ENCODE data around the gene TARS1.
A peak's percentile ranks its signal among the peaks of the same experiment; 100 is the strongest.
"Not testable (repeated sequence)": the region's sequence is repeated elsewhere in the genome, so short reads cannot be mapped to it uniquely, and the experiment has no call there.

The TARS1 gene

DNA sequence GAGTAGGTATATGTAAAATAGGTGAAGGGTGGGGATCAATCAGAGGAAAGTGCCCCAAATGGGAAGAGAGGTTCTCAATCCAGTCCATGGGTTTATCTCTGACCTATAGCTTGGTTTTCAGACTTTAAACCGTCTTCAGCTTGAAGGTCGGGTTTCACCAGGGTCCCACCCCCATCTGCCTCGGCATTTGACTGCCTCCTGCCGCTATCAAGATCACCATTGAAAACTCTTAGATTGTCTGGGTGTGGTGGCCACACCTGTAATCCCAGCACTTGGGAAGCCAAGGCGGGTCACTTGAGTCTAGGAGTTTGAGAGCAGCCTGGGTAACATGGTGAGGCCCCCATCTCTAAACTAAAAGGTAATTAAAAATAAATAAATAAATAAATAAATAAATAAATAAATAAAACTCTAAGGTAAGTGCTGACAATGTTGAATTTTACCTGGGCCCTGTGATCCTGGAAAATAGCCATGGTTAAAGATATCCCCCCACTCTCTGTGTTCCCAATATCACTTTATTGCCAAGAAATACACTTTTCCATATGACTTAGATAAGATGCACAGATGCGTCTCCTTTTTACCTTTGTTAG, 48.8 kb downstream of the TARS1 start:
- no peak for DNase-seq

DNA sequence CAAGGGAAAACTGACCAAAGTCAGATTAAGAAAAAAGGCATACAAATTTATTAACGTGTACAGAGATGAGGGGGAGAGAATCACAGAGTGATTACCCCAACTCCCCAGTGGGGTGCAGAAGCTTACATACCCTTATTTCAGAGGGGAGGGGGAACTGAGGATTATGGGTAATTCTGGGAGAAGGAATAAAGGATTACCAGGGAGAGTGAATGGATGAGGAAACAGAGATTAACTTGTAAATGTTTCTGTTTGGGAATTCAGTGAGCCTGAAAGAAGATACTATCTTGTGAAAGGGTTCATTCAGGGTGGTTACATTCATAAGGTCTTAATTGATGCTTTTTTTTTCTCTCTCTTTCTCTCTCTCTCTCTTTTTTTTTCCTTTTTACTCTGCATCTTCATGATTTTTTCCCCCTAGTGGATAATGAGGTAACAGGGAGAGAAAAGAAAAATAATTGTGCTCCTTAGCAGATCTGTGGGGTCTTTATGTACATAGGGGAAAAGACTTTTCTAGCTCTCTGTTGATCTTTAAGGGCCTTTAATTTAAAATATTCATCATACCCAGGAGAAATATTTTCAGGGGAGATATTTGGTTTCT, 49.4 kb downstream of the TARS1 start:
- DNase-seq = no peak

DNA sequence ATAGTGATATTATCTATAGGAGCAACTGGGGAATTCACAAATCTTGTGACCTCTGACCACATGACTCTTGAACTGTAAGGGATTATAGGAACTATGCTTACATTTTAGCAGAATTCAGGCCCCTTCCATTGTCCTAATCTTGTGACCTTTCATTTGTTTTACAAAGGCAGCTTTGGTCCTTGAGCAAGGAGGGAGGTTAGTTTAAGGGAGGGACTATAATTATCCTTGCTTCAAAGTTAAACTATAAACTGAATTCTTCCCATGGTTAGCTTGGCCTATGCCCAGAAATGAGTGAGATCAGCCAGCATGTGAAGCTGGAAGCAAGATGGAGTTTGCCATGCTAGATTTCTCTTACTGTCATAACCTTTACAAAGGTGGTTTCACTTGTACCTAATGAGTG, 51.2 kb downstream of the TARS1 start:
- peak; percentile 16 for DNase-seq

DNA sequence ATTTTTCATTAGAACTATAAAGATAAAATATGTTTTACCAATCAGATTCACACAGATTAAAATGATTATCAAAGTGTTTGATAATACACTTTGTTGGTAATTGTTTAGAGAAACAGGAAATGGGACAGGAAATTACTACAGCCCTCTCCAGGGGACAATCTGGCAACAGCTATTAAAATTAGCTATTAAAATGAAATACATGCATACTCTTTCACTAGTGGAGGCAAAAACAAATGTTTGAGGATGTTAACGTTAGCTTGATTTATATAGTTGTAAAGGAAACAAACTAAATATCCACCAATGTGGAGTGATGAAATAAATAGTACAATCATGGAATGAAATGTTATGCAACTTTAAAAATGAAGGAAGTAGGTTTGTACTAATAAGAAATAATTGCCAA, 53.7 kb downstream of the TARS1 start:
- DNase-seq = no peak

DNA sequence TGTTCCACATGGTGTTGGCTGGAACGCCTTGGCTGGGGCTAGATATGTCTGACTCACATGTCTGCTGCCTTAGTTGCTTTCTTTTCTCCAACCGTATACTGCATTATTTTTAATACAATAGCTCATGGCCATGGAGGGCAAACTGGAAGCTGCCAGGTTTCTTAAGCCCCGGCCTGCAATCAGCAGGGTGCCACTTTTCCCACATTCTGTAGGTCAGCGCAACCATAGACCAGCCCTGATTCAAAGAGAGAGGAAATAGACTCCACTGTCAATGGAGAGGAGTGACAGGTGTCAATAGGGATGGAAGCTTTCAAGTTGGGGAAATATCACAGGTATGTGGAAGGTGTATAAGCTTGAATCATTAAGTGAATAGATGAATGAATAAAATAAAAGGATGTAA, 60.5 kb downstream of the TARS1 start:
- DNase-seq = no peak

DNA sequence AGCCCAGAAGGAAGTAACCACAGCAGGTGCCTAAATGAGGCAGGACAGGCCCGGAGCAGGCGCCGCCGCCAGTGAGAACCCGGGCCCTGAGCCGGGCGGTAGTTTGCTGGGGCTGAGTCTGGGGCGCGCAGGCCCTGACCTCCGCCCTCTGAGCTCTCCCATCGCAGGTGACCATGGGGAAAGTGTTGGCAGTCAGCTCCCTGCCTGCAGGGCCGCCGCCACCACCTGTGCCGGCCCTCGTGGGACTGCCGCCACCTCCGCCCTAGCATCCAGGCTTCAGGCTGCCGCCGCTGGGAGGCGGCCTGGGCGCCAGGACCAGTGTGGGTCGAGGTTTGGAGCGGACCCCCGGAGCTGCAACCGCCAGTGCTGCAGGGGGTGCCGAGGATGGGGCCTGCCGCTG, 61.1 kb downstream of the TARS1 start:
- no peak for DNase-seq

DNA sequence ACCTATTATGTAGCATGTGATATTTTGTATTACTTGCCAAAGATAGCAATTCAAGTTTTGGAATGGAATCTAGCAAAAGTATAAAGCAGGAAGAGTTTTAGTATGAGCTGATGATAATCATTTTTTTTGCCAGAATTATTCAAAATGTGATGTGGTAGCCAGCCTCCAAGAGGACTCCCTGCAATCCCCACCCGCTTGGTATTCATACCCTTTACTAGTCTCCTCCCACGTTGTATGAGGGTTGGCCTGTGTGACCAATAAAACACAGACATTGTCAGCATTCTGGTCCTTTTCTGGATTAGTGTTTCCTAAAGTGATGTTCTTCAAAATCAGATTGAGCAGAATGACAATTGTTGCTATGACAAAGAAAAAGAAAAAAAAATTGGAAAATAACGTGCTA, 63.8 kb downstream of the TARS1 start:
- no peak for DNase-seq

DNA sequence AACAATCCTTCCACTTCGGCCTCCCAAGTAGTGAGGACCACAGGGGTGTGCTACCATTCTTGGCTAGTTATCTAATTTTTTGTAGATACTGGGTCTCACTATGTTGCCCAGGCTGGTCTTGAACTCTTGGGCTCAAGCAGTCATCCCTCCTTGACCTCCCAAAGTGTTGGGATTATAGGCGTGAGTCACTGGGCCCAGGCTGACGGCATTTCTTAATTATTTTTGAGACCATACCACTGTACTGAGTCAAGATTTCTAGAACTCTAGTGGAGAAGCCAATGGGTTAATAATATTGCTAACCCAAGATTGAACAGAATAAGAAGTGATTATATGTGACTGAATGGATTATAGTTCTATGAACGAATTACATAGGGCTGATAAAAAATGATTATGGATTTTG, 66.7 kb downstream of the TARS1 start:
- DNase-seq = peak; percentile 6

- peak; percentile 37 for DNase-seq
These were observed 68.3 kb downstream of the TARS1 start for GRCh38 chr5:33509036-33509435.

DNA sequence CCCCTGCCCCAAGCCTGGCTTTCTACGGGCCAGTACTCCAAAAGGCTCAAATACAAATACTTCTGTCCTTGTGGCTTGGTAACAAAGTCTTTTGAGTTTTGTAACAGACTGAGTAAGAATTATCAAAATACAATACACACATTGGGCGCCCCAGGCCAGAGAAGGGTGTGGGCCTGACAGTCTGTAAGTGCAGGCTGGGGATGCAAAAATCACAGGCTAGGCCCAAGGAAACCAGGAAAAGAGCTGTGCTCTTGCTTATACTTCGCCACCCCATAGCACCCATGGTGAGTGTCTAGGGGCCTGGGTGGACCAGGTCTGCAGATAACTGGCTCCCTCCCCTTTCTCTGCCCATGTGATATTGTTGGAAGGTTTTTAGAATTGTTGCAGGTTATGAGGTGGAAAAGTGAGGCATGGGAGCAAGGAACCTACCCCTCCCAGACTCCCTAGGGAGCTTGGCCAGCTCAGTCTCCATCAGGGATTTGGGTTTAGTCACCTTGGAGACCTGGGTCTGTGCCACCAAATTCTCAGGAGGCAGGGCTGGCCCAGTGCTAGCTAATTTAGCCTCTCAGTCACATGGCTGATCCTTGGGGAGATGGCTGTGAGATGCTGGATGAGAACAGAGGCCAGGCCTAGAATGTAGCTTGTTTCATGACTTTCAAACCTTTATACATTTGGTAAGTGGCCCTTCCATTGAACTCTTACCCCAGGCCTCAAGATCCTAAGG, 72.9 kb downstream of the TARS1 start:
- peak; percentile 30 for DNase-seq

- DNase-seq = not testable (repeated sequence)
These were observed 74.6 kb downstream of the TARS1 start for GRCh38 chr5:33515366-33515765.

GRCh38 chr5:33516421-33516820, 75.7 kb downstream of the TARS1 start:
- DNase-seq = no peak

All from fibroblast of upper back skin (primary cell).